GM19025 (cell line): ENCODE data around the gene GRK5.
"Not testable (repeated sequence)": the region's sequence is repeated elsewhere in the genome, so short reads cannot be mapped to it uniquely, and the experiment has no call there.

ENCODE experiments used
- ATAC-seq: cut with Tn5 transposase; IDR thresholded peaks from one replicate; pipeline ENCODE4 v1.9.1; 2021; ENCODE audit warnings: mild to moderate bottlenecking, low read depth, moderate library complexity; ENCODE audit not compliant: unreplicated experiment

Gene GRK5

GRCh38 chr10:119219871-119220270 lies 12.5 kb downstream of the GRK5 start:
- ATAC-seq = no peak

- no peak for ATAC-seq
These were observed 13.8 kb downstream of the GRK5 start for GRCh38 chr10:119221201-119221600.

- no peak for ATAC-seq
These were observed 14.3 kb downstream of the GRK5 start for GRCh38 chr10:119221666-119222065.

DNA sequence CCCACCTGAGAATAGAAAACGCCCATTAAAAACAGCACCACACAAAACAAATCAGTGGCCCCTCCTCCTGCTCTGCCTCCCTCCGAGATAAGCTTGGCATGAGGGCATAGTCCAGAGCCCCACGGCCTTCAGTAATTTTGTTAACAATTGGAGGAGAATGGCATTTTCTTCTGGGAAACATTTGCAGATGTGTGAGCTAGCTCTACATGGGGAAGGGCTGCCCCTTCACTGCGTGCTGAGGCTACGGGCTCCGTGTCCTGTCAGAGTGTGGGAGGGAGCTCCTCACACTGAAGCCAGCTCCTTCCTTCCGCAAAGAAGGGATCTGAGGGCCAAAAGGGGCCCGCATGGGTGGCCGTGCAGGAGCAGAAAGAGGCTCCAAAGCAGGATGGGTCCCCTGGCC lies 15.2 kb downstream of the GRK5 start:
- no peak for ATAC-seq

- no peak for ATAC-seq
These were observed 15.6 kb downstream of the GRK5 start for GRCh38 chr10:119222966-119223386.

DNA sequence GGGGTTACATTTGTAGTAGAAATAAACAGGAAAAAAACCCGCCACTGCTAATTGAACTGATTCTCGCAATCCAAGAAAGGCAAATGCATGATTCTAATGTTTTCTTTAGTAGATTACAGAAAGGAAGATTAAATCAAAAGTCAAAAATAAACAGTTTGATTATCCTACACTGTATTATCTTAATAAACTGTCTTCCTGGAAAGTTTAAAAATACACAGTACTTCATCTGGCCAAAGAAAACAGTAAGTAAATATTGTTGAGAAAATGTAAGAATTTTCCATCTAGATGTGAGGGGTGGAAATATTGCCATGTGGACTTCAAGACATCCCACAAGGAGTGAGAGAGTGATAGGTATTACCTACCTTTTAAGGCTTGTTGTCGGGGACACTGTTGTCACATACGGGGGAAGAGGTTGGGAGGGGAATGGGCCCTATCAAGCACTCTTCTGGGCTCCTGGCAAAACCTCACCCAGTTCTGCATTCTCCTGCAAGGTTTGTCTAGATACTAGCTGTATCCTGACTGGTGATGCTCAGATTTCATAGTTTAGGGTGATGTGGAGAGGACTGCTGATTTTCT lies 17.8 kb downstream of the GRK5 start:
- ATAC-seq = no peak

GRCh38 chr10:119227825-119228224 lies 20.5 kb downstream of the GRK5 start:
- ATAC-seq = no peak

DNA sequence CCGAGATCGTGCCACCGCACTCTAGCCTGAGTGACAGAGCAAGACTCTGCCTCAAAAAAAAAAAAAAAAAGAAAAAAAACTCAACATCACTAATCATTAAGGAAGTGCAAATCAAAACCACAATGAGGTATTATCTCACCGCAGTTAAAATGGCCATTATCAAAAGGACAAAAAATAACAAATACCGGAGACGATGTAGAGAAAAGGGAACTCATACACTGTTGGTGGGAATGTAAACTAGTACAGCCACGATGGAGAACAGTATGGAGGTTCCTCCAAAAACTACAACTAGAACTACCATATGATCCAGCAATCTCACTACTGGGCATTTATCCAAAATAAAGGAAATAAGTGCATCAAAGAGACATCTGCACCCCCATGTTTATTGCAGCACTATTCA lies 24.3 kb downstream of the GRK5 start:
- ATAC-seq = no peak

- not testable (repeated sequence) for ATAC-seq
These were observed 25.1 kb downstream of the GRK5 start for GRCh38 chr10:119232439-119232838.

- no peak for ATAC-seq
These were observed 25.9 kb downstream of the GRK5 start for GRCh38 chr10:119233123-119233820.

GRCh38 chr10:119233821-119234220 lies 26.4 kb downstream of the GRK5 start:
- ATAC-seq = no peak

DNA sequence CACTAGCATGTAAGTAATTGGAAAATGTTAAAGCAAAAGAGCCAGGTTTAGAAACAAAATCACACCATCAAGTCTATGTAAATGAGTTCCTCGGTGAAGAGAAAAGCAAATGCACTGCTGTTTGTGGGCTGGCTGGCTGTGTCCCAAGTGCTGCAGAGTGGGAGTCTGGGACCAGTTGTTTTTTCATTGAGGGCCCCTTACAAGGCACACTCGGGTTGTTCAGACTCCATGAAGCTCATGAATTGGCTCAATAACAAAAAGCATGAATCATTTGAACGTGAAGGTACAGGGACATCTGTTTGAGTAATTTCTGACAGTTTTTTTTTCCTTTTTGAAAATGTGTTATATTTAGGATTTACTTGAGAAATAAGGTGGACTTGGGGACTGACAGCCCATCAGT lies 28.0 kb downstream of the GRK5 start:
- ATAC-seq = no peak

- ATAC-seq = no peak
These were observed 30.5 kb downstream of the GRK5 start for GRCh38 chr10:119237722-119238436.

GRCh38 chr10:119238577-119238976 lies 31.2 kb downstream of the GRK5 start:
- ATAC-seq = no peak

DNA sequence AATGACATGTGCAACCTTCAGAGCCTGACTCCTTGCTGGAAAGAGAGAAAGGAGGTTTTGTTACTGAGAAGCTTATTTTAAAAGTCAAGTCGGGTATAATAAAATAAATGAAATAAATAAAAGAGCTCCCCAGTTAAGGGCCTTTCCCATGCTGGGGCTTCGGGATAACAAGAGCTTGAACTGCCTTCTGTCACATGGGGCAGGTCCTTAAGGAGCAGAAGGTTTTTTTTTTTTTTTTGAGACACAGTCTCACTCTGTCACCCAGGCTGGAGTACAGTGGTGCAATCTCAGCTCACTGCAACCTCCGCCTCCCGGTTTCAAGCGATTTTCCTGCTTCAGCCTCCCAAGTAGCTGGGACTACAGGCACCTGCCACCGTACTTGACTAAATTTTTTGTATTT lies 31.6 kb downstream of the GRK5 start:
- not testable (repeated sequence) for ATAC-seq

DNA sequence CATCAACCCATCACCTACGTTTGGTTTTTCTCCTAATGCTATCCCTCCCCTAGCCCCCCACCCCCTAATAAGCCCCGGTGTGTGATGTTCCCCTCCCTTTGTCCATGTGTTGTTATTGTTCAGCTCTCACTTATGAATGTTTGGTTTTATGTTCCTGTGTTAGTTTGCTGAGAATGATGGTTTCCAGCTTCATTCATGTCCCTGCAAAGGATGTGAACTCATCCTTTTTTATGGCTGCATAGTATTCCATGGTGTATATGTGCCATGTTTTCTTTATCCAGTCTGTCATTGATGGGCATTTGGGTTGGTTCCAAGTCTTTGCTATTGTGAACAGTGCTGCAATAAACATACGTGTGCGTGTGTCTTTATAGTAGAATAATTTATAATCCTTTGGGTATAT lies 32.3 kb downstream of the GRK5 start:
- ATAC-seq = not testable (repeated sequence)

DNA sequence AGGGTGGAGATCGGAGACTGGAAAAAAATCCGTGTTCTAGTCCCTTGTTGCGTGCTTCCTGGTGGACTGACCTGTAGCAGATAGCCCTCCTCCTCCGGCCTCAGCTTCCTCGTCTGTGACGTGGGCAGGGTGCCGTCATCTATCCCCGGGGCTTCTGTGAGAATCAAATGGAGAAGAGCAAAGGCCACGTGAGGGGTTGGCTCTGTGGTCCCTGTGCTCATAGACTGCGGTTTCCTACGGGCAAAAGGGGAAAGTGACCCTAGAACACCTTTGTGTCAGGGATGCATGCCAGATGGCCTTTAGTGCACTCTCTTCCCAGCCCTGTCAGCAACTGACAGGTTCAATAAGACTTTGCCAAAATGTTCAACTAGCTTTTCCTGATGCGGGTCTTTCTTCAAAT lies 33.7 kb downstream of the GRK5 start:
- no peak for ATAC-seq

- ATAC-seq = no peak
These were observed 34.8 kb downstream of the GRK5 start for GRCh38 chr10:119242186-119242585.

- no peak for ATAC-seq
These were observed 36.1 kb downstream of the GRK5 start for GRCh38 chr10:119243488-119243887.

- no peak for ATAC-seq
These were observed 36.6 kb downstream of the GRK5 start for GRCh38 chr10:119243967-119244366.

DNA sequence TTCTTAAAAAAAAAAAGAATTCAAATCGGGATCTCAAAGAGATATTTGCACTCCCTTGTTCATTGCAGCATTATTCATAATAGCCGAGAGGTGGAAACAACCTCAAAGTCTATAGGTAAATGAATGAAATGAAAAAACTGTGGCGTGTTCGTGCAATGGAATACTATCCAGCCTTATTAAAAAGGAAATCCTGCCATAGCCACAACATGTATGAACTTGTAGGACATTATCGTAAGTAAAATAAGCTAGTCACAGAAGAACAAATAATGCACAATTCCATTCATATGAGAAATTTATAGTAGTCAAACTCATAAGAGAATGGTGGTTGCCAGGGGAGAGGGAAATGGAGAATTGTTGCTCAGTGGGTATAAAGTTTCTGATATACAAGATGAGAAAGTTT lies 37.9 kb downstream of the GRK5 start:
- no peak for ATAC-seq
